Measurements from ENCODE around the gene LHFPL6. TPM values are rescaled to one million over a fixed set of nuclear protein-coding genes. Genes with fewer than 3 reads are reported as not detected.

Gene LHFPL6
- total RNA-seq, 1 experiment from 2014 or later, result 25.7 TPM

DNA sequence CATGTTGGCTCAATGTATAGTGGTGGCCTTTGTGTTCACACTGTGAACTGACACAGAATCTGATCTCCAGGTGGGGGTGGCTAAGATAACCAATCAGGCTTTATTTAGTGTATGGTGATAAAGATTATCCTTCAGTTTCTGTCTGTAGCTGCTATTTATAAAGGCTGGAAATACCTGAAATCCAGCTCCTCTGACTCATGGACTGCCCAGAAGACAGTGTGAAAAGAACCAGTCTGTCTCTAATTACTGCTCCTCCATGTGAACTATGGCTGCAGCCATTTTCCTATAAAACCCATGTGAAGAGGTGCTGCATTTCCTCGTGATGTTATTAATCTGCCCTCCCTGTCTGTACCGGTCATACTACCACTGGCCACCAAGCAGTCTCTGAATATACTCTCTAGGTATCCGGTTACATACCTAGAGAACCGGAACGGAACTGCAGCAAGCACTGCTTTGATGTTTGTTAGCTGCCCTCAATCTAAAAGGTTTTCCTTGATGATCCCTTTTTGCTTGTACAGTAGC, 238.0 kb downstream of the LHFPL6 start:
- no peak for DNase-seq (ENCODE audit: low read depth, low spot score)
- POLR2A ChIA-PET, result no interaction called here

DNA sequence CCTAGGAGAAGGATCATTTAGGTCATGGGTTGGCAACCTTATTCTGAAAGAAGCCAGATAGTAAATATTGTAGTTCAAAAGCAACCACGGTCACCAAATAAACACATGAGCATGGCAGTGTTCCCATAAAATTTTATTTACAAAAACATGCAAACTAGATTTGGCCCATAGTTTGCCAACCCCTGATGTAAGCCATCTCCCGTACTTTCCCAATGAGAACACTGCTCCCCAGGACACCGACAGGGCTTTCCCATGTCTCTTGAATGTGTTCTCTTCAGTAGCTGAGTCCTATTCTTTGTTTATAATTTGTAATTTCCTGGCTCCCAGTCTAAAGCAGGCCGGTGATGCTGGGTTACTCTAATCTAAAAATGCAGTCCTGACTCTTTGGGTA, 239.6 kb downstream of the LHFPL6 start:
- CTCF ChIA-PET, result interaction anchor here (0.6 kb wide), 1 partner anchor 249 kb away, joined by 4 read pairs; no protein-coding TSS in a partner anchor
- POLR2A ChIA-PET, result no interaction called here
- Histone ChIP-seq H3K27ac (ENCODE audit: low read length) (no peak overlapping the region), H3K36me3 (ENCODE audit: control insufficient read depth, insufficient read depth, low read length) (no peaks in the 10 kb centered on the region), H3K9me3 (ENCODE audit: control insufficient read depth, insufficient read depth, low read depth, low read length) (no peaks in the 10 kb centered on the region), H3K4me1 (ENCODE audit: control insufficient read depth, insufficient read depth, low read length) (no peaks in the 10 kb centered on the region), H3K27me3 (ENCODE audit: control insufficient read depth, insufficient read depth, low read length) (no peaks in the 10 kb centered on the region), H3K4me3 (ENCODE audit: low read depth in 2 of 2, low read length in 2 of 2) (no peak overlapping the region)
- BruUV-seq (replicated peaks), result no TSS peak
- intact Hi-C loops (cut with micrococcal nuclease; ENCODE audit: unreplicated experiment), result no loop called here
- ATAC-seq (no peak), DNase-seq (ENCODE audit: low read depth, low spot score) (no peak)
- TF ChIP-seq TCF7L2 (IDR thresholded peaks at IDR 0.05; ENCODE audit: low read depth, low read length), result no peak
- TF ChIP-seq POLR2AphosphoS5 (IDR thresholded peaks at IDR 0.05; ENCODE audit: low read depth, low read length), result no peak
- no peak for TF ChIP-seq SIN3A (IDR thresholded peaks at IDR 0.05; ENCODE audit: borderline replicate concordance, insufficient read depth, low read depth, low read length)
- TF ChIP-seq, protein P1, sequence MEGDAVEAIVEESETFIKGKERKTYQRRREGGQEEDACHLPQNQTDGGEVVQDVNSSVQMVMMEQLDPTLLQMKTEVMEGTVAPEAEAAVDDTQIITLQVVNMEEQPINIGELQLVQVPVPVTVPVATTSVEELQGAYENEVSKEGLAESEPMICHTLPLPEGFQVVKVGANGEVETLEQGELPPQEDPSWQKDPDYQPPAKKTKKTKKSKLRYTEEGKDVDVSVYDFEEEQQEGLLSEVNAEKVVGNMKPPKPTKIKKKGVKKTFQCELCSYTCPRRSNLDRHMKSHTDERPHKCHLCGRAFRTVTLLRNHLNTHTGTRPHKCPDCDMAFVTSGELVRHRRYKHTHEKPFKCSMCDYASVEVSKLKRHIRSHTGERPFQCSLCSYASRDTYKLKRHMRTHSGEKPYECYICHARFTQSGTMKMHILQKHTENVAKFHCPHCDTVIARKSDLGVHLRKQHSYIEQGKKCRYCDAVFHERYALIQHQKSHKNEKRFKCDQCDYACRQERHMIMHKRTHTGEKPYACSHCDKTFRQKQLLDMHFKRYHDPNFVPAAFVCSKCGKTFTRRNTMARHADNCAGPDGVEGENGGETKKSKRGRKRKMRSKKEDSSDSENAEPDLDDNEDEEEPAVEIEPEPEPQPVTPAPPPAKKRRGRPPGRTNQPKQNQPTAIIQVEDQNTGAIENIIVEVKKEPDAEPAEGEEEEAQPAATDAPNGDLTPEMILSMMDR (IDR thresholded peaks at IDR 0.05), result no peak
- TF ChIP-seq, protein P2, sequence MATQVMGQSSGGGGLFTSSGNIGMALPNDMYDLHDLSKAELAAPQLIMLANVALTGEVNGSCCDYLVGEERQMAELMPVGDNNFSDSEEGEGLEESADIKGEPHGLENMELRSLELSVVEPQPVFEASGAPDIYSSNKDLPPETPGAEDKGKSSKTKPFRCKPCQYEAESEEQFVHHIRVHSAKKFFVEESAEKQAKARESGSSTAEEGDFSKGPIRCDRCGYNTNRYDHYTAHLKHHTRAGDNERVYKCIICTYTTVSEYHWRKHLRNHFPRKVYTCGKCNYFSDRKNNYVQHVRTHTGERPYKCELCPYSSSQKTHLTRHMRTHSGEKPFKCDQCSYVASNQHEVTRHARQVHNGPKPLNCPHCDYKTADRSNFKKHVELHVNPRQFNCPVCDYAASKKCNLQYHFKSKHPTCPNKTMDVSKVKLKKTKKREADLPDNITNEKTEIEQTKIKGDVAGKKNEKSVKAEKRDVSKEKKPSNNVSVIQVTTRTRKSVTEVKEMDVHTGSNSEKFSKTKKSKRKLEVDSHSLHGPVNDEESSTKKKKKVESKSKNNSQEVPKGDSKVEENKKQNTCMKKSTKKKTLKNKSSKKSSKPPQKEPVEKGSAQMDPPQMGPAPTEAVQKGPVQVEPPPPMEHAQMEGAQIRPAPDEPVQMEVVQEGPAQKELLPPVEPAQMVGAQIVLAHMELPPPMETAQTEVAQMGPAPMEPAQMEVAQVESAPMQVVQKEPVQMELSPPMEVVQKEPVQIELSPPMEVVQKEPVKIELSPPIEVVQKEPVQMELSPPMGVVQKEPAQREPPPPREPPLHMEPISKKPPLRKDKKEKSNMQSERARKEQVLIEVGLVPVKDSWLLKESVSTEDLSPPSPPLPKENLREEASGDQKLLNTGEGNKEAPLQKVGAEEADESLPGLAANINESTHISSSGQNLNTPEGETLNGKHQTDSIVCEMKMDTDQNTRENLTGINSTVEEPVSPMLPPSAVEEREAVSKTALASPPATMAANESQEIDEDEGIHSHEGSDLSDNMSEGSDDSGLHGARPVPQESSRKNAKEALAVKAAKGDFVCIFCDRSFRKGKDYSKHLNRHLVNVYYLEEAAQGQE (IDR thresholded peaks at IDR 0.05; ENCODE audit: insufficient read depth in 1 of 2, low read depth in 2 of 2, low read length in 1 of 2), result no peak
- in situ Hi-C loops (cut with HindIII; ENCODE audit: low pct_unique_long_range_greater_than_20kb, low sequenced_read_pairs), result no loop called here

More for the DNA sequence above, 238.0 kb downstream of the LHFPL6 start:
- in situ Hi-C loops (cut with HindIII; ENCODE audit: low pct_unique_long_range_greater_than_20kb, low sequenced_read_pairs) (no loop called here), intact Hi-C loops (cut with micrococcal nuclease; ENCODE audit: unreplicated experiment) (no loop called here)
- CTCF ChIA-PET, result no interaction called here
- Histone ChIP-seq H3K27me3 (ENCODE audit: control insufficient read depth, insufficient read depth, low read length) (no peaks in the 10 kb centered on the region), H3K9me3 (ENCODE audit: control insufficient read depth, insufficient read depth, low read depth, low read length) (no peaks in the 10 kb centered on the region), H3K27ac (ENCODE audit: low read length) (no peak overlapping the region), H3K4me3 (ENCODE audit: low read depth in 2 of 2, low read length in 2 of 2) (no peak overlapping the region), H3K4me1 (ENCODE audit: control insufficient read depth, insufficient read depth, low read length) (no peaks in the 10 kb centered on the region), H3K36me3 (ENCODE audit: control insufficient read depth, insufficient read depth, low read length) (no peaks in the 10 kb centered on the region)
- BruUV-seq (replicated peaks), result no TSS peak
- ATAC-seq, result no peak
- TF ChIP-seq TCF7L2 (IDR thresholded peaks at IDR 0.05; ENCODE audit: low read depth, low read length), result peak; percentile 51; the same call in 1 of the 2 replicates
- no peak for TF ChIP-seq POLR2AphosphoS5 (IDR thresholded peaks at IDR 0.05; ENCODE audit: low read depth, low read length)
- TF ChIP-seq SIN3A (IDR thresholded peaks at IDR 0.05; ENCODE audit: borderline replicate concordance, insufficient read depth, low read depth, low read length), result no peak
- TF ChIP-seq, protein P2 (IDR thresholded peaks at IDR 0.05; ENCODE audit: insufficient read depth in 1 of 2, low read depth in 2 of 2, low read length in 1 of 2), result no peak

Data from Panc1 (cell line).